Sigmoid colon (tissue), 4 donors: Measurements from ENCODE around the gene TNIP3.

ENCODE experiments used
- CTCF ChIP-seq, 4 experiments: fragments of 450-650 bp in 3 of 4; fragments of 200-600 bp in 1 of 4; IDR thresholded peaks; one replicate each; pipeline ENCODE4 v1.5.1; 2016 to 2019; ENCODE audit warnings: antibody characterized with exemption in 4 of 4, mild to moderate bottlenecking in 3 of 4, moderate library complexity in 2 of 4
- POLR2A ChIP-seq, 2 donors: fragments of 450-650 bp; IDR thresholded peaks; one replicate each; pipeline ENCODE4 v1.6.1; 2016; ENCODE audit warnings: antibody characterized with exemption in 2 of 2, mild to moderate bottlenecking in 2 of 2, moderate library complexity in 2 of 2
- POLR2AphosphoS5 ChIP-seq, 4 donors: sonication (generic); formaldehyde crosslinking; IDR thresholded peaks; one replicate each; pipeline ENCODE4 v1.6.1; 2017; ENCODE audit warnings: antibody characterized with exemption in 4 of 4

DNA sequence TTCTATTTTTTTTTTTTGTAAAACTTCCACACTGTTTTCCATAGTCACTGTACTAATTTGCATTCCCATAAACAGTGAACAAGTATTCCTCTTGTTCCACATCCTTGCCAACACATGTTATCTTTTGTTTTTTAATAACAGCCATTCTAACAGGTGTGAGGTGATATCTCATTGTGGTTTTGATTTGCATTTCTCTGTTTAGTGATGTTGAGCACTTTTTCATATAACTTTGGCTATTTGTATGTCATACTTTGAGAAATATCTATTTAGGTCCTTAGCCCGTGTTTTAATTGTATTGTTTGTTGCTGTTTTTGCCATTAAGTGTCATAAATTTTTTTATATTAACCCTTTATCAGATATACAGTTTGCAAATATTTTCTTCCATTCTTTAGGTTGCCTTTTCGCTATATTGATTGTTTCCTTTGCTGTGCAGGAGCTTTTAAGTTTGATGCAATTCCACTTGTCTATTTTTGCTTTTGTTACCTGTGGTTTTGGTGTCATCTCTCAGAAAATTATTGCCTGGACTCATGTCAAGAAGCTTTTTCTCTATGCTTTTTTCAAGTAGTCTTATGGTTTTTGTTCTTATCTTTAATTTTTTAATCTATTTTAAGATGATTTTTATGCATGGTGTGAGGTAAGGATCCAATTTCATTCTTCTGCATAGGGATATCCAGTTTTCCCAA is 63.9 kb downstream of the TNIP3 start:
- TF ChIP-seq POLR2A (IDR thresholded peaks at IDR 0.05) (no peak), CTCF (IDR thresholded peaks at IDR 0.05) (no peak), POLR2AphosphoS5 (IDR thresholded peaks at IDR 0.05) (no peak)
